ENCODE data around the gene C3orf33.

Gene C3orf33

GRCh38 chr3:155741603-155742002, 64.5 kb downstream of the C3orf33 start:
- DNase-seq = no peak

DNA sequence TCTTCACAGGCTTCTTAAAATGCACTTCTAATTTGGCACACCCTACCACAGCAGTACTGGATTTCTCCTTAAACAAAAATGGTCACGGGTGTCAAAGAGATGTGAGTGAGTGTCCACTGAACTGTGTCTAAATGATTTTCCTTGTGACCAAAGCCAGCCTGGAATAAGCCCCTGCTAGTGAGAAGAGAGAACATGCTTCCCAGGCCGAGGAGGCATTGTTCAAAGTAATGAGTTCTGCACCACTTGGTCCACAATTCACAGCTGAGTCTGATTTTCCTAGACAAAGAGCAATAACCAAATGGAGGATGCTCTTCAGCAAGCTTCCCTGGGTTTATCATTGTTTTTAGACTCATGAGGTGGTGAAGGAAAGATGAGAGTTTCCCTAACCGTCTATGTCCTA, 65.0 kb downstream of the C3orf33 start:
- DNase-seq = no peak

- no peak for DNase-seq
These were observed 66.9 kb downstream of the C3orf33 start for GRCh38 chr3:155739154-155739553.

DNA sequence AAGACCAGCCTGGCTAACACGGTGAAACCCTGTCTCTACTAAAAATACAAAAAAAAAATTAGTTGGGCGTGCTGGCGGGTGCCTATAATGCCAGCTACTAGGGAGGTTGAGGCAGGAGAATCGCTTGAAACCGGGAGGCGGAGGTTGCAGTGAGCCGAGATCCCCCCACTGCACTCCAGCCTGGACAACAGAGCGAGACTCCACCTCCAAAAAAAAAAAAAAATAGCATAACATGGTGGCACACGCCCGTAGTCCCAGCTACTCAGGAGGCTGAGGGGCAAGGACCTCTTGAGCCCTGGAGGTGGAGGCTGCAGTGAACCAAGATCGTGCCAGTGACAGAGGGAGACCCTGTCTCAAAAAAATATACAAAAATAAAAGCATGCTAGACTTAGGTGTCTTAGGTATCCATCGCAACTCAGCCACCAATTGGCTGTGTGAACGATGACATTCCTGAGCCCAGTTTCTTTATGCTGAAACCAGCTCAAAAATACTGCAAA, 67.5 kb downstream of the C3orf33 start:
- DNase-seq = no peak

DNA sequence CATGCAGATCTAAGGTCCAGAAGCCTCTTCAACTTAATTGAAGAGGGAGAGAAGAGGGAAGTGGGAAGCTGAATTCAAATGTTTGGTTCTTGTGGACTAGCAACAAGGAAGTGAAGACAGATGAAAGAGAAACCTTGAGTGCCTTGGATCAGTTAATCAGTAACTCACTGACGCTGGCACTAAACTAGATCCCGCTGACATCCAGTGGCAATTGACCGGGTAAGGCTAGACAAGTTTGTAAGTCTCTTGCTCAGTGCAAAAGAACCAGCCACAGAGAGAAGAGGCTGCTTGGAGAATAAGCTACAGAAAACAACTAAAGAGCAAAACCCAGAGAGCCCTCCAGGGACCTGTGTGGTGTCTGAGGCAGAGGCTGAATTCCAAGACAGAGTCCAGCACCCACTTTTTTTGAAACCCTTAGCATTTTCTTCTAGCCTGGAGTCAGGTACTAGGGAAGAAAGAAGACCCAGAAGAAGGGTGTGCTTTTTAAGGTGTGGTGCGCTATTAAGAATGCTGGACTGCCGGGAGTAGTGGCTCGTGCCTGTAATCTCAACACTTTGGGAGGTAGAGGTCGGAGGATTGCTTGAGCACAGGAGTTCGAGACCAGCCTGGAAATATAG, 68.1 kb downstream of the C3orf33 start:
- DNase-seq = no peak

- DNase-seq = no peak
These were observed 69.7 kb downstream of the C3orf33 start for GRCh38 chr3:155736381-155736780.

GRCh38 chr3:155730843-155731242, 75.2 kb downstream of the C3orf33 start:
- DNase-seq = no peak

DNA sequence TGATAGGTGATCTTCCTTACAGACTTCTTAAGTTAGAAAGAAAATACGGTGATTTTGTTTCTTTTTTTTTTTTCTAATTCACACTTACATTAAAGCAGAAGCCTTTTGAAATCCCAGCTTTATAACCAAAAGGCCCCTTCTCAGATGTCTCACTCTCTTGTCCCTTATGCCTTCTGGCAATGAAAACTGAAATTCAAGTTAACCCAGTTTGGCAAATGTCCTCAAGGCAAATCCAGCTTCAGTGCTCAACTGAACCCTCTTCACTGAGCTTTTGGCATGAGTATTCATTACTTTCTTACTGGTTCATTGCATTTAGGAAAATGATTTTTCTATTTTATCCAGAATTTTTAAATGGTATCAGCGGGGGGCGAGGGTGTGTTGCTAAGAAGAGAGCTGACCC, 78.2 kb downstream of the C3orf33 start:
- DNase-seq = no peak

- no peak for DNase-seq
These were observed 91.8 kb downstream of the C3orf33 start for GRCh38 chr3:155714295-155714718.
